Activated CD4-positive, alpha-beta T cell treated with anti-CD3 and anti-CD28 coated beads, Interleukin-2, Interleukin-4, amounts not matched to agents 100 ng/mL and 50 ng/mL, durations not matched to agents 16 hours and 8 hours (primary cell): ENCODE measurements around the gene YAP1.

Experiments
- DNase-seq: peaks from one replicate; pipeline ENCODE4 v3.0.0-alpha.2; 2020; ENCODE audit warnings: low spot score

The YAP1 gene

GRCh38 chr11:102109896-102110760 lies at the start of gene YAP1:
Gene YAP1 (plus strand): TSS chr11:102110447. CDS start chr11:102110849, 402 bp downstream.
- DNase-seq = peak; percentile 55

GRCh38 chr11:102061276-102061675 lies 49.0 kb upstream of the YAP1 start:
- no peak for DNase-seq

GRCh38 chr11:102062106-102062505 lies 48.1 kb upstream of the YAP1 start:
- DNase-seq = no peak

GRCh38 chr11:102064316-102064715 lies 45.9 kb upstream of the YAP1 start:
- DNase-seq = no peak

GRCh38 chr11:102070766-102071165 lies 39.5 kb upstream of the YAP1 start:
- no peak for DNase-seq

GRCh38 chr11:102071497-102072472 lies 38.5 kb upstream of the YAP1 start:
- DNase-seq = no peak

- no peak for DNase-seq
These were observed 37.0 kb upstream of the YAP1 start for GRCh38 chr11:102073253-102073652.

- no peak for DNase-seq
These were observed 30.6 kb upstream of the YAP1 start for GRCh38 chr11:102079625-102080024.

- DNase-seq = no peak
These were observed 28.9 kb upstream of the YAP1 start for GRCh38 chr11:102081313-102081712.

- DNase-seq = no peak
These were observed 24.2 kb upstream of the YAP1 start for GRCh38 chr11:102085864-102086551.

GRCh38 chr11:102097186-102097585 lies 13.1 kb upstream of the YAP1 start:
- no peak for DNase-seq

- no peak for DNase-seq
These were observed 10.5 kb upstream of the YAP1 start for GRCh38 chr11:102099755-102100154.

GRCh38 chr11:102108734-102109440 lies 1.4 kb upstream of the YAP1 start:
- no peak for DNase-seq

GRCh38 chr11:102110761-102111010 lies 439 bp downstream of the YAP1 start:
- no peak for DNase-seq

- DNase-seq = no peak
These were observed 952 bp downstream of the YAP1 start for GRCh38 chr11:102111011-102111786.

GRCh38 chr11:102111787-102112508 lies 1.7 kb downstream of the YAP1 start:
- DNase-seq = peak; percentile 25

- DNase-seq = no peak
These were observed 2.2 kb downstream of the YAP1 start for GRCh38 chr11:102112509-102112821.

GRCh38 chr11:102114032-102114431 lies 3.8 kb downstream of the YAP1 start:
- DNase-seq = no peak

- DNase-seq = no peak
These were observed 5.3 kb downstream of the YAP1 start for GRCh38 chr11:102115557-102115956.

GRCh38 chr11:102116453-102117205 lies 6.4 kb downstream of the YAP1 start:
- DNase-seq = no peak
